GM23338 (cell line): ENCODE measurements around the gene ACSF2. TPM values are rescaled to one million over a fixed set of nuclear protein-coding genes. Genes with fewer than 3 reads are reported as not detected.

ENCODE experiments used
- ATAC-seq: fragments of 200-7000 bp; cut with Tn5 transposase; 3 replicates; pipeline ENCODE4 v1.9.1; 2020
- DNase-seq: peaks from one replicate; pipeline ENCODE4 v3.0.0-alpha.2; 2015; ENCODE audit warnings: low spot score
- H2AFZ ChIP-seq: fragments of 200-600 bp; sonication (generic); 2 replicates; pipeline ENCODE4 v1.8.0; 2016; ENCODE audit warnings: antibody characterized with exemption, mild to moderate bottlenecking, moderate library complexity
- H3F3A ChIP-seq: fragments of 200-600 bp; sonication (generic); replicated peaks from 2 replicates; pipeline ENCODE4 v1.8.0; 2017; ENCODE audit warnings: antibody characterized with exemption, mixed run types, low read depth
- H3K27ac ChIP-seq: fragments of 200-600 bp; sonication (generic); 2 replicates; pipeline ENCODE4 v1.6.1; 2016; ENCODE audit warnings: low read depth
- H3K27me3 ChIP-seq: fragments of 200-600 bp; sonication (generic); 2 replicates; pipeline ENCODE4 v1.8.0; 2016; ENCODE audit warnings: mild to moderate bottlenecking, mixed run types, moderate library complexity; ENCODE audit not compliant: insufficient read depth
- H3K36me3 ChIP-seq: fragments of 200-600 bp; sonication (generic); 2 replicates; pipeline ENCODE4 v1.8.0; 2016; ENCODE audit warnings: mild to moderate bottlenecking; ENCODE audit not compliant: insufficient read depth
- H3K4me1 ChIP-seq: fragments of 200-600 bp; sonication (generic); 2 replicates; pipeline ENCODE4 v1.8.0; 2016; ENCODE audit warnings: mild to moderate bottlenecking, moderate library complexity; ENCODE audit not compliant: insufficient read depth
- H3K4me2 ChIP-seq: fragments of 200-600 bp; sonication (generic); 2 replicates; pipeline ENCODE4 v1.7.1; 2017; ENCODE audit warnings: mixed run types
- H3K4me3 ChIP-seq: fragments of 200-600 bp; sonication (generic); 2 replicates; pipeline ENCODE4 v1.6.1; 2016; ENCODE audit warnings: mixed run types
- H3K79me2 ChIP-seq: fragments of 200-600 bp; sonication (generic); replicated peaks from 2 replicates; pipeline ENCODE4 v1.8.0; 2017; ENCODE audit warnings: mild to moderate bottlenecking; ENCODE audit not compliant: insufficient read depth
- H3K9me2 ChIP-seq: fragments of 200-600 bp; sonication (generic); 2 replicates; pipeline ENCODE4 v1.8.0; 2017; ENCODE audit not compliant: insufficient read depth
- H4K20me1 ChIP-seq: fragments of 200-600 bp; sonication (generic); replicated peaks from 2 replicates; pipeline ENCODE4 v1.8.0; 2017; ENCODE audit warnings: mild to moderate bottlenecking; ENCODE audit not compliant: insufficient read depth
- H3K27ac Mint-ChIP-seq: 2 replicates; pipeline ENCODE4 v1.8.0; 2020; ENCODE audit warnings: inconsistent platforms, mild to moderate bottlenecking, moderate library complexity, mixed read lengths
- H3K27me3 Mint-ChIP-seq: 3 replicates; pipeline ENCODE4 v1.8.0; 2022; ENCODE audit warnings: low read depth, mild to moderate bottlenecking, moderate library complexity, mixed read lengths, inconsistent platforms; ENCODE audit not compliant: insufficient read depth, poor library complexity
- H3K36me3 Mint-ChIP-seq: 3 replicates; pipeline ENCODE4 v1.8.0; 2021; ENCODE audit warnings: low read depth, mild to moderate bottlenecking, inconsistent platforms, moderate library complexity, mixed read lengths
- H3K4me1 Mint-ChIP-seq: 3 replicates; pipeline ENCODE4 v1.8.0; 2020; ENCODE audit warnings: mild to moderate bottlenecking, inconsistent platforms, mixed read lengths
- H3K4me3 Mint-ChIP-seq: 3 replicates; pipeline ENCODE4 v1.8.0; 2021; ENCODE audit warnings: moderate library complexity, mild to moderate bottlenecking, inconsistent platforms, mixed read lengths
- H3K9me3 Mint-ChIP-seq: 3 replicates; pipeline ENCODE4 v1.8.0; 2020; ENCODE audit warnings: moderate library complexity, mild to moderate bottlenecking, inconsistent platforms, mixed read lengths
- CREB1 ChIP-seq: fragments of 250-450 bp; sonication (Bioruptor Pico); IDR thresholded peaks from 2 replicates; pipeline ENCODE4 v1.5.0; 2020; ENCODE audit warnings: low read depth, mild to moderate bottlenecking, moderate library complexity
- EZH2 ChIP-seq: fragments of 200-600 bp; sonication (generic); IDR thresholded peaks from one replicate; pipeline ENCODE4 v1.8.0; 2017; ENCODE audit warnings: antibody characterized with exemption, mild to moderate bottlenecking, low read depth; ENCODE audit not compliant: unreplicated experiment
- NANOG ChIP-seq: IDR thresholded peaks from 2 replicates; pipeline ENCODE4 v1.6.1; 2016; ENCODE audit warnings: antibody characterized with exemption, borderline replicate concordance
- POLR2AphosphoS5 ChIP-seq: IDR thresholded peaks from 2 replicates; pipeline ENCODE4 v1.6.1; 2016; ENCODE audit warnings: antibody characterized with exemption, low read depth
- ZNF114 ChIP-seq: fragments of 250-450 bp; sonication (Bioruptor Pico); IDR thresholded peaks from 2 replicates; pipeline ENCODE4 v1.5.0; 2020; ENCODE audit warnings: mild to moderate bottlenecking, moderate library complexity
- ZNF331 ChIP-seq: fragments of 250-450 bp; sonication (Bioruptor Pico); IDR thresholded peaks from 2 replicates; pipeline ENCODE4 v1.5.0; 2020; ENCODE audit warnings: low read depth, mild to moderate bottlenecking, moderate library complexity
- polyA plus RNA-seq: library from polyadenylated mRNA; unstranded; fragments of >200 nt; fragmentation: Nextera tagmentation; extraction: Ambion mirVana; gene quantifications from 2 replicates; pipeline ENCODE4 v1.2.1, GENCODE V29; 2016
- total RNA-seq: library from RNA; depleted of rRNA; stranded (reverse); fragments of >200 nt; shearing (Covaris generic); gene quantifications from 2 replicates; pipeline ENCODE4 v1.2.3, GENCODE V29; 2014
- TF ChIP-seq, protein P1 (sequence below): fragments of 250-450 bp; sonication (Bioruptor Pico); IDR thresholded peaks from 2 replicates; pipeline ENCODE4 v1.5.0; 2020; ENCODE audit warnings: mild to moderate bottlenecking, moderate library complexity

The ACSF2 gene
- total and polyA plus RNA-seq, 2 experiments from 2014 or later = 6.9 to 12.4 TPM

DNA sequence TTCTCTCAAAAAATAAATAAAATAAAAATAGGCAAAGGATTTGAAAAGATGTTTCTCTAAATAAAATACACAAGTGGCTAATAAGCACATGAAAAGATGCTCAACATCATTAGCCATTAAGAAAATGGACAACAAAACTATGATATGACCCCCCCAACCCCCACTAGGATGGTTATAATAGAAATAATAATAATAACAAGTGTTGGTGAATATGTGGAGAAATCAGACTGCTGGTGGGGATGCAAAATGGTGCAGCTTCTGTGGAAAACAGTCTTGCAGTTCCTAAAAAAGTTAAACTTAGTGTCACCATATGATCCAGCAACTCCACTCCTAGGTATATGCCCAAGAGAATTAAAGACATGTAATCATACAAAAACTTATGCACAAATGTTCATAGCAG lies 73.3 kb downstream of the ACSF2 start:
- Mint-ChIP-seq H3K4me3 (no peak overlapping the region), H3K36me3 (no peaks in the 10 kb centered on the region), H3K4me1 (peaks cover 11% of the 10 kb centered on the region), H3K9me3 (no peaks in the 10 kb centered on the region), H3K27ac (no peak overlapping the region), H3K27me3 (peaks cover 15% of the 10 kb centered on the region)
- Histone ChIP-seq H3K27me3 (no peaks in the 10 kb centered on the region), H3K36me3 (no peaks in the 10 kb centered on the region), H3K4me2 (no peak overlapping the region), H3K27ac (no peak overlapping the region), H3F3A (no peaks in the 10 kb centered on the region), H3K79me2 (no peaks in the 10 kb centered on the region), H3K9me2 (no peaks in the 10 kb centered on the region), H4K20me1 (no peaks in the 10 kb centered on the region), H3K4me3 (no peak overlapping the region), H2AFZ (no peak overlapping the region), H3K4me1 (peaks cover 8% of the 10 kb centered on the region; the same call in 1 of the 2 replicates)
- no peak for DNase-seq
- TF ChIP-seq NANOG = no peak
- no peak for ATAC-seq

DNA sequence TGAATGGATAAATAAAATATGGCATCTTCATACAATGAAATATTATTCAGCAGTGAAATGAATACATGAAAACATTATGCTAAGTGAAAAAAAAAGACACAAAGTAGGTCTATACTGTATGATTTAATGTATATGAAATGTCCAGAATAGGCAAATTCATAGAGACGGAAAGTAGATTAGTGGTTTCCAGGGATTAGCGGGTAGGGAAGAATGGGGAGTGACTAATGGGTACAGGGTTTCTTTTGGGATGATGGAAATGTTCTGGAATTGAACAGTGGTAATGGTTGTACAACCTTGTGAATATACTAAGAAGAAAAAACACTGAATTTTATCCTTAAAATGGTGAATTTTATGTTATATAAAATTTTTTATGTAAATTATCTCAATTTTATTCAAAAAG lies 73.7 kb downstream of the ACSF2 start:
- Histone ChIP-seq H3K9me2 (no peaks in the 10 kb centered on the region), H2AFZ (no peak overlapping the region), H3K4me2 (no peak overlapping the region), H3K79me2 (no peaks in the 10 kb centered on the region), H3K4me3 (no peak overlapping the region), H3K27me3 (no peaks in the 10 kb centered on the region), H3K4me1 (peaks cover 8% of the 10 kb centered on the region; the same call in 1 of the 2 replicates), H4K20me1 (no peaks in the 10 kb centered on the region), H3F3A (no peaks in the 10 kb centered on the region), H3K27ac (no peak overlapping the region), H3K36me3 (no peaks in the 10 kb centered on the region)
- Mint-ChIP-seq H3K27me3 (peaks cover 13% of the 10 kb centered on the region), H3K4me1 (peaks cover 14% of the 10 kb centered on the region), H3K4me3 (no peak overlapping the region), H3K9me3 (no peaks in the 10 kb centered on the region), H3K27ac (no peak overlapping the region), H3K36me3 (no peaks in the 10 kb centered on the region)
- ATAC-seq (no peak), DNase-seq (no peak)
- TF ChIP-seq ZNF114 (CRISPR knock-in tag) (no peak), ZNF331 (no peak), POLR2AphosphoS5 (no peak), CREB1 (CRISPR knock-in tag) (no peak), EZH2 (no peak)
- TF ChIP-seq, protein P1, sequence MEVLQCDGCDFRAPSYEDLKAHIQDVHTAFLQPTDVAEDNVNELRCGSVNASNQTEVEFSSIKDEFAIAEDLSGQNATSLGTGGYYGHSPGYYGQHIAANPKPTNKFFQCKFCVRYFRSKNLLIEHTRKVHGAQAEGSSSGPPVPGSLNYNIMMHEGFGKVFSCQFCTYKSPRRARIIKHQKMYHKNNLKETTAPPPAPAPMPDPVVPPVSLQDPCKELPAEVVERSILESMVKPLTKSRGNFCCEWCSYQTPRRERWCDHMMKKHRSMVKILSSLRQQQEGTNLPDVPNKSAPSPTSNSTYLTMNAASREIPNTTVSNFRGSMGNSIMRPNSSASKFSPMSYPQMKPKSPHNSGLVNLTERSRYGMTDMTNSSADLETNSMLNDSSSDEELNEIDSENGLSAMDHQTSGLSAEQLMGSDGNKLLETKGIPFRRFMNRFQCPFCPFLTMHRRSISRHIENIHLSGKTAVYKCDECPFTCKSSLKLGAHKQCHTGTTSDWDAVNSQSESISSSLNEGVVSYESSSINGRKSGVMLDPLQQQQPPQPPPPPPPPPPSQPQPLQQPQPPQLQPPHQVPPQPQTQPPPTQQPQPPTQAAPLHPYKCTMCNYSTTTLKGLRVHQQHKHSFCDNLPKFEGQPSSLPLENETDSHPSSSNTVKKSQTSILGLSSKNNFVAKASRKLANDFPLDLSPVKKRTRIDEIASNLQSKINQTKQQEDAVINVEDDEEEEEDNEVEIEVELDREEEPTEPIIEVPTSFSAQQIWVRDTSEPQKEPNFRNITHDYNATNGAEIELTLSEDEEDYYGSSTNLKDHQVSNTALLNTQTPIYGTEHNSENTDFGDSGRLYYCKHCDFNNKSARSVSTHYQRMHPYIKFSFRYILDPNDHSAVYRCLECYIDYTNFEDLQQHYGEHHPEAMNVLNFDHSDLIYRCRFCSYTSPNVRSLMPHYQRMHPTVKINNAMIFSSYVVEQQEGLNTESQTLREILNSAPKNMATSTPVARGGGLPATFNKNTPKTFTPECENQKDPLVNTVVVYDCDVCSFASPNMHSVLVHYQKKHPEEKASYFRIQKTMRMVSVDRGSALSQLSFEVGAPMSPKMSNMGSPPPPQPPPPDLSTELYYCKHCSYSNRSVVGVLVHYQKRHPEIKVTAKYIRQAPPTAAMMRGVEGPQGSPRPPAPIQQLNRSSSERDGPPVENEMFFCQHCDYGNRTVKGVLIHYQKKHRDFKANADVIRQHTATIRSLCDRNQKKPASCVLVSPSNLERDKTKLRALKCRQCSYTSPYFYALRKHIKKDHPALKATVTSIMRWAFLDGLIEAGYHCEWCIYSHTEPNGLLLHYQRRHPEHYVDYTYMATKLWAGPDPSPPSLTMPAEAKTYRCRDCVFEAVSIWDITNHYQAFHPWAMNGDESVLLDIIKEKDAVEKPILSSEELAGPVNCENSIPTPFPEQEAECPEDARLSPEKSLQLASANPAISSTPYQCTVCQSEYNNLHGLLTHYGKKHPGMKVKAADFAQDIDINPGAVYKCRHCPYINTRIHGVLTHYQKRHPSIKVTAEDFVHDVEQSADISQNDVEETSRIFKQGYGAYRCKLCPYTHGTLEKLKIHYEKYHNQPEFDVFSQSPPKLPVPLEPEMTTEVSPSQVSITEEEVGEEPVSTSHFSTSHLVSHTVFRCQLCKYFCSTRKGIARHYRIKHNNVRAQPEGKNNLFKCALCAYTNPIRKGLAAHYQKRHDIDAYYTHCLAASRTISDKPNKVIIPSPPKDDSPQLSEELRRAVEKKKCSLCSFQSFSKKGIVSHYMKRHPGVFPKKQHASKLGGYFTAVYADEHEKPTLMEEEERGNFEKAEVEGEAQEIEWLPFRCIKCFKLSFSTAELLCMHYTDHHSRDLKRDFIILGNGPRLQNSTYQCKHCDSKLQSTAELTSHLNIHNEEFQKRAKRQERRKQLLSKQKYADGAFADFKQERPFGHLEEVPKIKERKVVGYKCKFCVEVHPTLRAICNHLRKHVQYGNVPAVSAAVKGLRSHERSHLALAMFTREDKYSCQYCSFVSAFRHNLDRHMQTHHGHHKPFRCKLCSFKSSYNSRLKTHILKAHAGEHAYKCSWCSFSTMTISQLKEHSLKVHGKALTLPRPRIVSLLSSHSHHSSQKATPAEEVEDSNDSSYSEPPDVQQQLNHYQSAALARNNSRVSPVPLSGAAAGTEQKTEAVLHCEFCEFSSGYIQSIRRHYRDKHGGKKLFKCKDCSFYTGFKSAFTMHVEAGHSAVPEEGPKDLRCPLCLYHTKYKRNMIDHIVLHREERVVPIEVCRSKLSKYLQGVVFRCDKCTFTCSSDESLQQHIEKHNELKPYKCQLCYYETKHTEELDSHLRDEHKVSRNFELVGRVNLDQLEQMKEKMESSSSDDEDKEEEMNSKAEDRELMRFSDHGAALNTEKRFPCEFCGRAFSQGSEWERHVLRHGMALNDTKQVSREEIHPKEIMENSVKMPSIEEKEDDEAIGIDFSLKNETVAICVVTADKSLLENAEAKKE (CRISPR knock-in tag) = no peak
